HG02981 (cell line): ENCODE measurements around the gene ABCD1.
"Not testable (repeated sequence)": the region's sequence is repeated elsewhere in the genome, so short reads cannot be mapped to it uniquely, and the experiment has no call there.

Experiments
- ATAC-seq: cut with Tn5 transposase; IDR thresholded peaks from one replicate; pipeline ENCODE4 v1.9.1; 2021; ENCODE audit warnings: mild to moderate bottlenecking, moderate library complexity; ENCODE audit not compliant: unreplicated experiment

The ABCD1 gene

DNA sequence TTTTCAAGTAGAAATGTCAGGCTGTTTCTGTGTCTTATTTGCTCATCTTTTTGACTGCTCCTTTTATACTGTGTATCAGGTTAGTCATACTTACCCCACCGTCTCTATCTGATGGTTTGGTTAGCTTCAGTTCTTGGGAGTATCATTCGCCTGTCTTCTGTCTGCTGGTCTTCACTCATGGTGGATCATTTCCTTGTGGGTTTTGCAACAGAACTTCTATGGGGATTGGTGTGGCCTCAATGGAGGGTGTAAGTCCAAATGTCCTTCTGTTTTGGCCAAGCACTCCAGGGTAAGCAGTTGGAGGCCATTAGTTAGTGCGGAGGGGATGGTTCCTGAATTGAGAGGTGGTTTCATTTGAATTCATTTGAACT is 7.2 kb downstream of the ABCD1 start:
- no peak for ATAC-seq

DNA sequence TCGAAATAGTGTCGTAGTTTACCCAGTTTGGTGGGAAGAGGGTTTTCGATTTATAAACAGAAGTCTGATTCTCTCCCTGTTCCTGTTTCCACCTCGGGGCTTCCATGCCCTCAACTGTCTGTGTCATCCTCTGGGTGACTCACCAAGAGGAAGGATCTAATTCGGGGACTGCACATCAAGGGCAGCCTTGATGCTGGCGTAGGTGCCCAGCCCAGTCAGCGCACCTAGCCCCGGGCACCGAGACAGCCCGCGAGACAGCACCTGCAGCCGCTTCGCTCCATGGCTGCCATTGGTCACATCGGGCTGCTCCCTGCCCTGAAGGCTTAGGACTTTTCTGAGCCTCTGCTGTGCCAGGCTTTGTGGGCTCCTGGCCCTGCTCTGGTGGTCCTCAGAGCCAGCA is 7.7 kb downstream of the ABCD1 start:
- no peak for ATAC-seq

DNA sequence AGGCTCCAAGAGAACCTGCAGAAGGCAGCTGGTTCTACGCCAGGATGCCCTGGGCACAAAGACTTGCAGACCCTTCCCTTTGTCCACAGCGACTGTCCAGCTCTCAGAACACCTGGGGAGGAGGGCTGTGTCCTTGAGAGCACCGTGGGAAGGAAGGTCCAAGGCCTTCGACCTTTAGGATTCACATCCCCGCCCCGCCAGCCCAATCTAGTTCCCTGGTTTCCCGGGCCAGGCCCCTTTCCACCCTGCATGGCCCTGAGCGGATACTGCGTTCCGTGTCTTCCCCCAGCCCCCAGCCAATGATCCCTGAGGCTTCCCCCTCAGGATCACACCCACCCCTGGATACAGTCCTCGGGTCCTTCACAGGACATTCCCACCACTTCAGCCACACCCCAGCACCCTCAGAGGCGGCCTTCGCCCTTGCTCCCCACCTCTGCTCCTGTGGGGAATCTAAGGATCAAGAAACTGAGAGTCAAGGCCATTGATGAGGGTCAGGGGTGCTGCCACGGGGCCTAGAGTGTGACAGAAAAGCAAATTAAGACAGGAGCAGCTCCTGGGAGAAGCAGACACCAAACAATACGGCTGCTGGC is 9.1 kb downstream of the ABCD1 start:
- ATAC-seq, result no peak

DNA sequence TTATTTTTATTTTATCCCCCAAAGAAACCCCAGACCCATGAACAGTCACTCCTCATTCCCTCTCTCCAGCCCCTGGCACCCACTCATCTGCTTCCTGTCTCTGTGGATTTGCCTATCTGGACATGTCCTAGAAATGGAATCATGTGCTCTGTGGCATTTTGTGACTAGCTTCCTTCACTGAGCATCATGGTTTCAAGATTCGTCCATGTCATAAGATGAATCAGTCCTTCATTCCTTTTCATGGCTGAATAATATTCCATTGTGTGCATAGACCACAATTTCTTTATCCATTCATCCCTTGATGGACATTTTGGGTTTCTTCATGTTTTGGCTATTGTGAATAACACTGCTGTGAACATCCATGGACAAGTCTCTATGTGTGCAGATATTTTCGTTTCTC is 10.2 kb downstream of the ABCD1 start:
- no peak for ATAC-seq

DNA sequence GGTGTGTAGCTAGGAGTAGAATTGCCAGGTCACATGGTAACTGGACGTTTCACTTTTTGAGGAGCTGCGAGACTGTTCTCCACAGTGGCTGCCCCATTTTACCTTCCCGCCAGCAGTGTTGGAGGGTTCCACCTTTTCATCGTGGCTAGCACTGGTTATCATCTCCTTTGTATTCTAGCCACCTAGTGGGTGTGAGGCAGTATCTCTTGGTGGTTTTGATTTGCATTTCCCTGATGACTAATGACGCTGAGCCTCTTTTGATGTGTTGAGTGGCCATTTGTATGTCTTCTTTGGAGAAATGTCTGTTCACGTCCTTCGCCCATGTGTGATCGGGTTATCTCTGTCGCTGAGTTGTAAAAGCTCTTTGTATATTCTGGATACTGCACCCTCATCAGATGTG is 10.6 kb downstream of the ABCD1 start:
- no peak for ATAC-seq

DNA sequence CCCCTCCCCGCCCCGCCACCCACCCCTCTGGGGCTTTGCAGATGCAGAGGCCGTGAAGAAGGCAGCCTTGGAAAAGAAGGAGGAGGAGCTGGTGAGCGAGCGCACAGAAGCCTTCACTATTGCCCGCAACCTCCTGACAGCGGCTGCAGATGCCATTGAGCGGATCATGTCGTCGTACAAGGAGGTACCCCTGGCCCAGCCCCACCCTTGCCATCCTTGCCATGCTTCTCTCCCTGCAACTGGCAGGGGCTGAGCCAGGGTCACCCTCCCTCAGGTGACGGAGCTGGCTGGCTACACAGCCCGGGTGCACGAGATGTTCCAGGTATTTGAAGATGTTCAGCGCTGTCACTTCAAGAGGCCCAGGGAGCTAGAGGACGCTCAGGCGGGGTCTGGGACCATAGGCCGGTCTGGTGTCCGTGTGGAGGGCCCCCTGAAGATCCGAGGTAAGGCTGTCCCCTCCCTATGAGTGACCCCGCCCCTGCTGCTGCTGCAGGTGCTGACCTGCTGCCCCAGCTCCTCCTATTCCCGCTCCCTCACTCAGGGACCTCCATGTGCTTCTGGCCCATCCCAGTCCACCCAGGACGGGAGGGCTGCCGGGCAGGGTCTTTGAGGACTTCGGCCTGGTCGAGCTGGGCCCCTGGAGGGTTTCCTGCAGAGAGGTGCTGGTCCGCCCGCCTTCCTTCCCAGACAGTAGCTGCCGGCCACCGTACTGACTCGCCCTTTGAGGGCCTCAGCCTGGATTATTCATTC is 11.6 kb downstream of the ABCD1 start:
- ATAC-seq, result no peak

DNA sequence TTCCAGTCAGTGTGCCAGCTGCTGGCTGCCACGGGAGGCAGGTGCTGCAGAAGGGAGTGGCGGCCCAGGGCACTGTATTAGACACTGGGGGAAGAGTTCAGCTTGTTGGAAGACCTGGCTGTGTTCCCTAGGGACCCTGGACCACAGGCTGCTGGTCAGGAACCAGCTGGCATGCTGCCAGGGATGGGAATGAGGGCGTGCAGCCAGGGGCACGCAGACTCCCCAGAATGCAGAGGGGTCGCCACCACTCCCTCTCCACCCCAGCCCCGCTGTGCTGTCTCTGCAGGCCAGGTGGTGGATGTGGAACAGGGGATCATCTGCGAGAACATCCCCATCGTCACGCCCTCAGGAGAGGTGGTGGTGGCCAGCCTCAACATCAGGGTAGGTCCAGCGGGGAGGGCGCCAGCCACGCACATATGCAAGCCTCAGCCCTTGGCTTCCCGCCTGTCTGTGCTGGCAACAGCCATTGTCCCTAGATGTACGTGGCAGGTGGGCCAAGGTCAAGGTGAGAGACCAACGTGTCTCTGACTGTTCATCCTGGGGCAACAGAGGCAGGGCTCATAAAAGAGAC is 12.3 kb downstream of the ABCD1 start:
- no peak for ATAC-seq

DNA sequence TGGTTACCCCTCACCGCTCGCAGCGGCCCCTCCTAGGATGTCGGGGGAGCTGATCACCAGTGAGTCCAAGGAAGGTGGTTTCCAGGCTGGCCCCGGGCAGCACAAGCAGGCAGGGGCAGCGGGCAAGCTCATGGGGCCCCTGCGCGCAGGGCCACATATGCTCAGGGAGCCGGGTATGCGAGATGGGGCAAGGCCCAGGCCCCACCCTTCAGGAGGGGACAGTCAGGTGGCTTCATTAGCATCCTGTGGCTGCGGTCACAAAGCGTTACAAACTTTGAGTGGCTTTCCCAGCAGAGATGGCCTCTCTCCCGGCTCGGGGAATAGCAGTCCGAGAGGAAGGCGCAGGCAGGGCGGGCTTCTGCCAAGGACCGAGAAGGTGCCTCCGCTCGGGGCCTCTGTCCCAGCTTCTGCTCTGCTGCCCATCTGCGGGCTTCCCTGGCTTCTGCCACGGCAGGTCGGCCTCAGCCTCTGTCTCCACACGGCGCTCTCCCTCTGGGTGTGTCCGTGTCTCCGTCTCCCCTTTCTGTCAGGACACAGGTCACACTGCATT is 13.5 kb downstream of the ABCD1 start:
- no peak for ATAC-seq

DNA sequence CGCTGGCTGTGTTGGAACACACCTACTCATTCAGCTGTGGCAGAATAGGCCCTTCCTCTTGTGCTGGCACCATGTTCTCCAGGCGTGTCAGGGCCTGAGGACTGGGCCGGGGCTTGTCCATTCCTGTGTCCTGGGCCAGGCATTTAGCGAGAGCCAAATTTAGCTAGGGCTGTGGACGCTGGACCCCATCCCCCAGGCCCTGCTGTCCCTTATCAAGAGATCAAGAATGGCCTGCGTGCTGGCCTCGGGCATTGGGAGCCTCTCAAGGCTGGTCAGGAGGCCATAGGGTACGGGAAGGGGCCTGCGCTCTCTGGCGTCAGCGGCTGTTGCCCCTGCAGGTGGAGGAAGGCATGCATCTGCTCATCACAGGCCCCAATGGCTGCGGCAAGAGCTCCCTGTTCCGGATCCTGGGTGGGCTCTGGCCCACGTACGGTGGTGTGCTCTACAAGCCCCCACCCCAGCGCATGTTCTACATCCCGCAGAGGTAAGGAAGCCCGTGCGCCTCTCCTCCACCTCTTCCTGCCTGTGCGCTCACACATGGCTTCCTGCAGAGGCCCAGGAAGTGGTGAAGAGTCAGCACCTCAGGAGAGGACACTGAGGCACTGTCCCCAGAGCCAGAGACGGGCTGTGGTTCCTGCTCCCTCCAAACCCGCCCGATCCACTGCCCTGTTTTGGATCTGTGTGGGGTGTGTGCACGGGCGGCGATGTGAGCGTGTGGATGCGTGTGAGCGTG is 15.3 kb downstream of the ABCD1 start:
- ATAC-seq, result no peak

DNA sequence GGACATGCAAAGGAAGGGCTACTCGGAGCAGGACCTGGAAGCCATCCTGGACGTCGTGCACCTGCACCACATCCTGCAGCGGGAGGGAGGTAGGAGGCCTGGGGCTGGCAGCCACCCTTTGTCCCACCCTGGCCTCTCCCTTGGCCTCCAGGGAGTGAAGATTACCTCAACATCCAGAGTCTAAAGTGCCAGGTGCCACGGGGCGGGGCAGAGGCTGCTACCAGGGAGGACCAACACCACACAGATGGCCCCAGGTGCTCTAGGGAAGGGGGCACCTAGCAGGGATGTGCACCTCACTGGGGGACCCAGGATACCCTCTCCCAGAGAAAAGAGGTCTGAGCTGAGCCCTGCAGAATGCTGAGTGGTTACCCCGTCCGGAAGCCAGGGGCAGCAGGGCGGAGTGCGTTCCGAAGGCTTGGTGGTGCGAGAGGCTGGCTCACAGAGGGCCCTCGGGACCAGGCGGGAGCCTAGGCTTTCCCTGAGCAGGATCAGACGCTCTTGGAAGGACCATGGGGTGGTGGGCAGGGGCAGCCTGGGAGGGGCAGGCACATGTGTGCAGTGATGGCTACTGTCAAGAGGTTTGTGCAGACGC is 16.1 kb downstream of the ABCD1 start:
- ATAC-seq, result no peak

DNA sequence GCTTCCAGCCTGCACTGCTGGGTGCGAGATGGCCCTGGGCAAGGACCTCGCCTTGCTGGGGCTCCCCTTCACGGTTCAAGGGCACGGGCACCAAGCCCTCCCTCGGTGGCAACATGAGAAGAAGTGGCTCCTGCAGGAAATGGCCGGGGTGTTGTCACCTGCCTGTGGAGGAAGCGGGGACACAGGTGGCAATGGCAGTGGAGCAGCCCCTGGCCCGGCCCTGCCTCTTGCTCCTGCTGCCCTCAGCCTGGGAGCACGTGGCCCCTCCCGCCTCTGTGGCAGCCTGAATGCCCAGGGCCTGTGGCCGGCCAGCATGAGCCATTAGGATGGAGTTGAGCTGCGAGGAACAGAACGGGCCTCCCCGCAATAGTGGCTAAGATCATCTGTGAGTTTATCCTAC is 16.8 kb downstream of the ABCD1 start:
- no peak for ATAC-seq

DNA sequence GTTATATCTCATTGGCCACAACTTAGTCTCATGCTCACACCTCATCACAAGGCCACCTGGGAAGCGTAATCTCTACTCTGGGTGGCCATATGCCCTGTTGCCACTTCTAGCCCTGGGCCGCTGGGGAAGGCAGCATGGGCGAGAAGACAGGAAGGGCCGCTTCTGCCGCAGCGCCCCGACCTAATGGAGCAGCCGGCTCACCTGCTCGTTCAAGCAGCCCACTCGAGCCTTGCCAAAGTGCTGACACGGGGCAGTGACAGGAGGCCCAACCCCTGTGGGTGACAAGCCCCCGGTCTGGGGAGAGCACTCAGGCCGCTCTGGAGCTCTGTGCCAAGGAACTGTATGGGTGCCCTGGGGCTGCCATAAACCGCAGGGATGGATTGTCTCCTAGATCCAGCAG is 17.5 kb downstream of the ABCD1 start:
- not testable (repeated sequence) for ATAC-seq

DNA sequence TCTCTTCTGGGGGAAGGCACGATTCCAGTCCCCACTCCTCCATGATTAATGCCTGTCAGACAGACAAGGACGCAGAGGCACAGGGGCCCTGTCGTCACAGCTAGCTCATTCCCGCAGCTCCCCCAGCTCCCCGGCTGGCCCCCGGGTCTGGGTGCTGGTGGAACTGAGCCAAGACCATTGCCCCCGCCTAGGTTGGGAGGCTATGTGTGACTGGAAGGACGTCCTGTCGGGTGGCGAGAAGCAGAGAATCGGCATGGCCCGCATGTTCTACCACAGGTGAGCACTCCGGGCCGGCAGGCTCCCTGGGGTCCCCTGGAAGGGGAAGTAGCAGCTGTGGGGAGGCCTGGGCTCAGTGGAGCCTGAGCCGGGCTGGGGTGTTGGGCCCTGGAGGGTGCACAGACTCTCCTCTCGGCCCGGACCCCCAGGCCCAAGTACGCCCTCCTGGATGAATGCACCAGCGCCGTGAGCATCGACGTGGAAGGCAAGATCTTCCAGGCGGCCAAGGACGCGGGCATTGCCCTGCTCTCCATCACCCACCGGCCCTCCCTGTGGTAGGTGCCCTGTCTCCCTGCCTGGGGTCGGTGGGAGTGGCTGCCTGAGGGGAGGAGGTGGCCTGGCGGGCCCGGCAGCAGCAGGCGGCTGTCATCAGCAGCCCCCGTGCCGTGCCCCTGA is 18.3 kb downstream of the ABCD1 start:
- not testable (repeated sequence) for ATAC-seq

DNA sequence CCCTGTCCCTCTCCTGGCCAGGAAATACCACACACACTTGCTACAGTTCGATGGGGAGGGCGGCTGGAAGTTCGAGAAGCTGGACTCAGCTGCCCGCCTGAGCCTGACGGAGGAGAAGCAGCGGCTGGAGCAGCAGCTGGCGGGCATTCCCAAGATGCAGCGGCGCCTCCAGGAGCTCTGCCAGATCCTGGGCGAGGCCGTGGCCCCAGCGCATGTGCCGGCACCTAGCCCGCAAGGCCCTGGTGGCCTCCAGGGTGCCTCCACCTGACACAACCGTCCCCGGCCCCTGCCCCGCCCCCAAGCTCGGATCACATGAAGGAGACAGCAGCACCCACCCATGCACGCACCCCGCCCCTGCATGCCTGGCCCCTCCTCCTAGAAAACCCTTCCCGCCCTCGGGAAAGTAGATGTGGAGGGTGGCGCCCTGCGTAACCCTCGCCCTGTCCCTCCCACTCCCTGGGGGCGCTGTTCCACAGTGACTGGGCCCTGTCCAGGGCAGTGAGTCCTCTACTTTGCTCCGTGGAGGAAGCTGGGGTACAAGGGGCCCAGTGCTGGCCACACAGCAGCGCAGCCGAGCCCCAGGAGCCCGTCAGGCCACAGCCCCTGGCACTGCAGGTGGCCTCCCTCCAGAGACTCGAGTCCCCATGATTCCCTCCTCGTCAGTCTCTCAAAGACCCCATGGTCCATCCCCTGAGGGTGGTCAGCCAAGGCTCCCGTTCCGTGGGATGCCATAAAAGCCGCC is 19.0 kb downstream of the ABCD1 start:
- ATAC-seq, result not testable (repeated sequence)

DNA sequence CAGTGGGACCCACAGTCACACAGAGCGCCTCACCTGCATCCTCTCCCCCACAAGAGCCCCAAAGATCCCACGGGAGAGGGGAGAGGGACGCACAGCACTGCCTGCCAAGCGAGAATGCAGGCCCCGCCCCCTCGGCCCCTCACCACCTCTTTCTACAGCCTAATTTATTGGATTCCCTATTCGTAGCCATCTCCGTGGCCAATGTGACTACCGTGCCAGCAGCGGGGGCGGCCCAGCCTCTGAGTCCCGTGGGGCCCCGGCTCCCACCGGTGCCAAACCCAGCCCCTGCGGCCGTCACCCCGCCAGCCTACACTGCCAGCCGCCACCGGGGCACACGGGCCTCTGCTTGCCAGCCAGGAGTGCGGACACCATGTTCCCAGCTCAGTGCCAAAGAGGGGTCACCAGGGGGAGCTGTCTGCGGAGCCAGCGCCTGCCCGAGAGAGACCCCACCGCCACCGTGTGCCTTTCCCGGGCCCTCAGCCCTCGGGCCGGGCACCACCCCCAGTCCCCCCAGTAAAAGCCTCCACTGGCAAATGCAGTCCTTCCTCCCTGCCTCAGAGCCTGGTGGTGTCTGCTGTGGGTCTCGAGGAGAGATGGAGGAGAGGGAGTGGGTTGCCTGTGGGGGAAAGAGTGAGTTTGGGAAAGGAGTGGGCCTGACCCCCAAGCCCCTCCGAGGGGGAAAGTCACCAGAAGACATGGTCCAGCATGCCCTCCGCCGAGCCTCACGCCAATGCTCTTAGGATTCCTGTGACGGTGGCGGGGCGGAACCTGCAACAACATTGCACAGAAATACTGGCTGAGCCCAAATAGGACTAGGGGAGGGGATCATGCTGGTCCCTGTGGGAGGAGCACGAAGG is 19.8 kb downstream of the ABCD1 start:
- no peak for ATAC-seq

DNA sequence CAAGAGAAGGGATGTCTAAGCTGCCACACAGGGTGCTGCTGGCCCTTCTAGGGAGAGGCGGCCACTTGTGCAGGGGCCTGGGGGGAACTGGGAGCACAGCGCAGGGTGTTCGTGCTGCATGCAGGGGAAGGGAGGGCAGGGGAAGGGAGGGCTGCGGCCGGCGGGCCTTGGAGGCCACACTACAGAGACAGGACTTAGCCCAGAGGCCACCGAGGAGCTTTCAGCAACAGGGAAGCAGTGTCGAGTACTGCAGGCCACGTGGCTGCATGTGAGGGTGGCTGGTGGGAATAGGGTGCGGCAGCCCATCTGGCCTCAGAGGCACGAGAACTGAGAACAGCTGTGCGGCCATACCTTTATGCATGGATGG is 20.4 kb downstream of the ABCD1 start:
- not testable (repeated sequence) for ATAC-seq

DNA sequence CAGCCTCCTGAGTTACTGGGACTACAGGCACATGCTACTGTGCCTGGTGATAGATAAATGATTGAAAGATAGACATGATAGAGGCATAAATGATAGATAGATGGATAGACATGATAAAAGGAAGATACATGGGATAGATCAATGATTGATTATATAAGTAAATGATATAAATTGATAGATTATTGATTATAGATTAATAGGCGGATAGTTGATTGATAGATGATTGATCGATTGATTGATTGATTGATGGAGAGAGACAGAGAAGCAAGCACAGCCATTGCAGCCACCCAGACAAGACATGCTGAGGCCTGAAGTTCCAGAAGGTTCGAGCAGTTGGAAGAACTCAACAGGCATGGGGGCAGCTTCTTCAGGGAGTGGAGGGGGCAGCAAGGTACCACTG is 21.7 kb downstream of the ABCD1 start:
- ATAC-seq, result no peak

DNA sequence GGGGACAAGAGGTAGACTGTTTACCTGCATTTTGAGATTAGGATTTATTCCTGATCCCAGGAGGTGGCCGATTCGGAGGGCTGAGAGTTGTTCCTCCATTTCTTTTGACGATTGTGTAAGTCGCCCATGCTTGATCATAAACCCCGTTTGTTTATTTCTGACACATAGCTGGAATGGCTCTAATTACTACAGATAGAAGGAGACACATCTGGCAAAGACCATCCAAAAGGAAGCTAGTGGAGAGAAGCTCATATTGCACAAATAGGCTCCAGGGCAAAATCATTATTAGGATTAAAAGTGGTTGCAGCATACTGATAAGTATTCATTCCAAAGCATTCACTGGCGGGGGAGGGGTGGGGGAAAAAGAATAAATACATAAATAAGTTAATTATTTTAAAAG is 22.3 kb downstream of the ABCD1 start:
- not testable (repeated sequence) for ATAC-seq

DNA sequence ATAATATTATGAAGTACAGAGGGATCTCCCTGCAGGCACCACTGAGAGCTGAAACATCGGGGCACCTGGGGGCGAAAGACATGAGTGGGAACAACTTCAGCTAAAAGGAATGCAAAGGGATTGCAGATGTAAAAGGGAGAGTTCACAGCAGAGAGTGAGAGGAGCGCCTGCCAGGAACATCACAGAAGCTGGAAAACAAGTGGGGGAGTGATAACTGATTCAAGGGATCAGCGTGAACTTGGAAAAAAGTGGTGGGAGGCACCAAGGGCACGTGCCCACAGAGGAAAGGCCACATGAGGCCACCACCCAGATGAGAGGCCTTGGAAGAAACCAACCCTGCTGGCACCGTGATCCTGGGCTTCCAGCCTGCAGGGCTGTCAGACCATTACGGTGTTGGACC is 24.4 kb downstream of the ABCD1 start:
- ATAC-seq, result not testable (repeated sequence)
